ENCODE data around the gene FOCAD.

FOCAD gene

GRCh38 chr9:21016701-21017491, 332.8 kb downstream of the FOCAD start:
- DNase-seq (ENCODE audit: low spot score): no peak

GRCh38 chr9:21018177-21018576, 334.1 kb downstream of the FOCAD start:
- no peak for DNase-seq (ENCODE audit: low spot score)

- no peak for DNase-seq (ENCODE audit: low spot score)
Observed at GRCh38 chr9:21023861-21024260, 339.8 kb downstream of the FOCAD start.

GRCh38 chr9:21027295-21027694, 343.2 kb downstream of the FOCAD start:
- no peak for DNase-seq (ENCODE audit: low spot score)

GRCh38 chr9:21028466-21028865, 344.4 kb downstream of the FOCAD start:
- DNase-seq (ENCODE audit: low spot score): no peak

GRCh38 chr9:21029661-21030060, 345.6 kb downstream of the FOCAD start:
- no peak for DNase-seq (ENCODE audit: low spot score)

- DNase-seq (ENCODE audit: low spot score): no peak
Observed at GRCh38 chr9:21030389-21031035, 346.5 kb downstream of the FOCAD start.

GRCh38 chr9:21031091-21031807, 347.2 kb downstream of the FOCAD start, which contains the start of gene HACD4:
Gene HACD4 (minus strand): TSS chr9:21031640. CDS start chr9:21031590, 50 bp downstream.
- peak; percentile 40 for DNase-seq (ENCODE audit: low spot score)

GRCh38 chr9:21031808-21032183, 347.7 kb downstream of the FOCAD start:
- DNase-seq (ENCODE audit: low spot score): no peak

- no peak for DNase-seq (ENCODE audit: low spot score)
Observed at GRCh38 chr9:21037278-21037677, 353.2 kb downstream of the FOCAD start.

- no peak for DNase-seq (ENCODE audit: low spot score)
Observed at GRCh38 chr9:21039302-21039701, 355.2 kb downstream of the FOCAD start.

- no peak for DNase-seq (ENCODE audit: low spot score)
Observed at GRCh38 chr9:21042466-21042865, 358.4 kb downstream of the FOCAD start.

- no peak for DNase-seq (ENCODE audit: low spot score)
Observed at GRCh38 chr9:21043841-21044240, 359.8 kb downstream of the FOCAD start.

Measured in D341Med (cell line).